A673 (cell line): ENCODE results near the gene WWP2. TPM values are rescaled to one million over a fixed set of nuclear protein-coding genes. Genes with fewer than 3 reads are reported as not detected.

Experiments
- BruUV-seq: library from RNA; stranded (reverse); fragments of 400-500 nt; replicated peaks from 2 replicates; lab custom pipeline; 2021; lab: Mats Ljungman, UMichigan
- CTCF ChIA-PET: fragments of 300-600 bp; sonication (Branson Sonifier 250); formaldehyde crosslinking; loops from one replicate; lab custom pipeline; 2022; ENCODE audit warnings: antibody characterized with exemption; lab: Charles Lee
- POLR2A ChIA-PET: fragments of 300-600 bp; sonication (Branson Sonifier 250); formaldehyde crosslinking; loops from one replicate; lab custom pipeline; 2022; ENCODE audit warnings: antibody characterized with exemption; ENCODE audit not compliant: low non-redundant PET; lab: Charles Lee
- DNase-seq: peaks from one replicate; pipeline ENCODE4 v3.0.0-alpha.2; 2015; ENCODE audit warnings: low spot score
- H3K27ac ChIP-seq: fragments of 200-600 bp; sonication (generic); 2 replicates; pipeline ENCODE4 v1.5.1; 2016; ENCODE audit warnings: mixed run types, low read depth, mild to moderate bottlenecking, mixed read lengths, antibody characterized with exemption, low read length; ENCODE audit not compliant: poor library complexity, severe bottlenecking
- H3K27me3 ChIP-seq: fragments of 200-600 bp; sonication (generic); replicated peaks from 2 replicates; pipeline ENCODE4 v1.6.1; 2017; ENCODE audit warnings: mixed run types, low read depth, mild to moderate bottlenecking, mixed read lengths, antibody characterized with exemption, low read length; ENCODE audit not compliant: insufficient read depth, poor library complexity
- H3K36me3 ChIP-seq: fragments of 200-600 bp; sonication (generic); 2 replicates; pipeline ENCODE4 v1.6.1; 2016; ENCODE audit warnings: mixed run types, mild to moderate bottlenecking, mixed read lengths, antibody characterized with exemption, low read length; ENCODE audit not compliant: insufficient read depth, poor library complexity, severe bottlenecking
- H3K4me1 ChIP-seq: fragments of 200-600 bp; sonication (generic); 2 replicates; pipeline ENCODE4 v1.6.1; 2017; ENCODE audit warnings: mixed run types, mild to moderate bottlenecking, mixed read lengths, antibody characterized with exemption, low read length; ENCODE audit not compliant: insufficient read depth, poor library complexity, severe bottlenecking
- H3K4me3 ChIP-seq: fragments of 200-600 bp; sonication (generic); 2 replicates; pipeline ENCODE4 v1.5.1; 2016; ENCODE audit warnings: low read depth, mixed run types, mild to moderate bottlenecking, mixed read lengths, low read length; ENCODE audit not compliant: poor library complexity, severe bottlenecking
- H3K9me3 ChIP-seq: fragments of 200-600 bp; sonication (generic); 2 replicates; pipeline ENCODE4 v1.6.1; 2016; ENCODE audit warnings: mixed run types, low read depth, mild to moderate bottlenecking, mixed read lengths, antibody characterized with exemption, low read length; ENCODE audit not compliant: poor library complexity, severe bottlenecking
- CTCF ChIP-seq: fragments of 300-800, 200-600 bp; sonication (generic); conservative IDR thresholded peaks from 2 replicates; pipeline ENCODE4 v1.5.1; 2017; ENCODE audit warnings: low read depth, mild to moderate bottlenecking, antibody characterized with exemption, low read length, moderate library complexity, mixed read lengths
- EZH2 ChIP-seq: fragments of 200-600 bp; sonication (generic); IDR thresholded peaks from 2 replicates; pipeline ENCODE4 v1.6.1; 2017; ENCODE audit warnings: borderline replicate concordance, low read depth, mild to moderate bottlenecking, mixed read lengths, antibody characterized with exemption, low read length; ENCODE audit not compliant: poor library complexity, severe bottlenecking
- intact Hi-C: fragments of 100-400 bp; cut with micrococcal nuclease; formaldehyde crosslinking; loops from one replicate; pipeline ENCODE4 v1.10.0; 2022; ENCODE audit not compliant: unreplicated experiment
- total RNA-seq: library from RNA; stranded (reverse); gene quantifications from 2 replicates; pipeline ENCODE4 v1.2.3, GENCODE V29; 2021

WWP2 gene
- total RNA-seq, 1 experiment from 2014 or later, result 32.4 TPM

GRCh38 chr16:69860233-69861231 is 98.4 kb downstream of the WWP2 start:
- POLR2A ChIA-PET, result no interaction called here
- BruUV-seq, result no TSS peak
- intact Hi-C loops, result no loop called here
- Histone ChIP-seq H3K4me1 (no peaks in the 10 kb centered on the region), H3K27me3 (no peaks in the 10 kb centered on the region), H3K36me3 (no peaks in the 10 kb centered on the region), H3K4me3 (no peak overlapping the region), H3K27ac (no peak overlapping the region), H3K9me3 (no peaks in the 10 kb centered on the region)
- TF ChIP-seq CTCF (no peak), EZH2 (no peak)
- DNase-seq, result no peak
- CTCF ChIA-PET, result interaction anchor here (0.6 to 0.7 kb wide), 2 partner anchors 70 to 140 kb away, joined by 4 to 5 read pairs; no protein-coding TSS in a partner anchor

GRCh38 chr16:69861292-69862030 is 99.3 kb downstream of the WWP2 start:
- Histone ChIP-seq H3K36me3 (no peaks in the 10 kb centered on the region), H3K27me3 (no peaks in the 10 kb centered on the region), H3K4me3 (no peak overlapping the region), H3K4me1 (no peaks in the 10 kb centered on the region), H3K9me3 (no peaks in the 10 kb centered on the region), H3K27ac (no peak overlapping the region)
- TF ChIP-seq CTCF (no peak), EZH2 (no peak)
- CTCF ChIA-PET, result interaction anchor here (0.6 to 0.7 kb wide), 2 partner anchors 69 to 139 kb away, joined by 4 to 5 read pairs; no protein-coding TSS in a partner anchor
- no TSS peak for BruUV-seq
- POLR2A ChIA-PET, result no interaction called here
- no peak for DNase-seq
- intact Hi-C loops, result no loop called here

- CTCF ChIA-PET, result no interaction called here
- POLR2A ChIA-PET, result no interaction called here
- intact Hi-C loops, result no loop called here
- Histone ChIP-seq H3K27ac (no peak overlapping the region), H3K9me3 (no peaks in the 10 kb centered on the region), H3K4me3 (no peak overlapping the region), H3K36me3 (no peaks in the 10 kb centered on the region), H3K27me3 (no peaks in the 10 kb centered on the region), H3K4me1 (no peaks in the 10 kb centered on the region)
- no TSS peak for BruUV-seq
- TF ChIP-seq CTCF (no peak), EZH2 (no peak)
- no peak for DNase-seq
Observed at GRCh38 chr16:69863401-69864281, 101.5 kb downstream of the WWP2 start.
